HG03558 (cell line): ENCODE results near the gene ARHGEF33.

Experiments
- ATAC-seq: cut with Tn5 transposase; IDR thresholded peaks from one replicate; pipeline ENCODE4 v1.9.1; 2021; ENCODE audit warnings: moderate number of reproducible peaks; ENCODE audit not compliant: unreplicated experiment; ENCODE audit errors: extremely low read depth

ARHGEF33 gene

GRCh38 chr2:38889575-38889974 is at the start of gene ARHGEF33:
TSS of gene ARHGEF33 (plus strand) at chr2:38889875. CDS start at chr2:38919448, 29,573 bp downstream.
- ATAC-seq: no peak

- ATAC-seq: peak; percentile 73
These were observed 39.6 kb upstream of the ARHGEF33 start for GRCh38 chr2:38850045-38850444.

- no peak for ATAC-seq
These were observed 33.5 kb upstream of the ARHGEF33 start for GRCh38 chr2:38856165-38856564.

- ATAC-seq: no peak
These were observed 27.2 kb upstream of the ARHGEF33 start for GRCh38 chr2:38862476-38862875.

GRCh38 chr2:38863061-38863695 is 26.5 kb upstream of the ARHGEF33 start:
- ATAC-seq: no peak

GRCh38 chr2:38866773-38867443 is 22.8 kb upstream of the ARHGEF33 start:
- no peak for ATAC-seq

- ATAC-seq: no peak
These were observed 18.2 kb upstream of the ARHGEF33 start for GRCh38 chr2:38871432-38871831.

- no peak for ATAC-seq
These were observed 15.9 kb upstream of the ARHGEF33 start for GRCh38 chr2:38873763-38874162.

- ATAC-seq: no peak
These were observed 14.5 kb upstream of the ARHGEF33 start for GRCh38 chr2:38875227-38875575.

GRCh38 chr2:38875576-38876367 is 13.9 kb upstream of the ARHGEF33 start, which contains the start of the genes DHX57 and MORN2:
TSS of gene DHX57 (minus strand) at chr2:38875934. CDS start at chr2:38868405, 7,529 bp downstream.
TSS of gene MORN2 (plus strand) at chr2:38875976.
- peak; percentile 99 for ATAC-seq

- no peak for ATAC-seq
These were observed 13.3 kb upstream of the ARHGEF33 start for GRCh38 chr2:38876407-38876806.

GRCh38 chr2:38886063-38886462 is 3.6 kb upstream of the ARHGEF33 start:
- no peak for ATAC-seq

- no peak for ATAC-seq
These were observed 2.3 kb upstream of the ARHGEF33 start for GRCh38 chr2:38887347-38887746.

GRCh38 chr2:38887902-38888554 is 1.6 kb upstream of the ARHGEF33 start:
- no peak for ATAC-seq

GRCh38 chr2:38889045-38889444 is 630 bp upstream of the ARHGEF33 start:
- ATAC-seq: no peak

GRCh38 chr2:38892819-38893218 is 3.1 kb downstream of the ARHGEF33 start:
- ATAC-seq: no peak

GRCh38 chr2:38898256-38898655 is 8.6 kb downstream of the ARHGEF33 start:
- no peak for ATAC-seq

GRCh38 chr2:38900726-38901125 is 11.1 kb downstream of the ARHGEF33 start:
- no peak for ATAC-seq

- no peak for ATAC-seq
These were observed 15.6 kb downstream of the ARHGEF33 start for GRCh38 chr2:38905251-38905650.

GRCh38 chr2:38907242-38907641 is 17.6 kb downstream of the ARHGEF33 start:
- no peak for ATAC-seq
